OCI-LY7 (cell line): ENCODE results near the gene NEDD8.

Source experiments
- CTCF ChIP-seq: fragments of 200-600 bp; sonication (generic); conservative IDR thresholded peaks from 2 replicates; pipeline ENCODE4 v1.5.1; 2014; ENCODE audit warnings: mild to moderate bottlenecking, antibody characterized with exemption, low read length, moderate library complexity, mixed read lengths
- EZH2phosphoT487 ChIP-seq: fragments of 200-600 bp; sonication (generic); IDR thresholded peaks from 2 replicates; pipeline ENCODE4 v1.6.1; 2018; ENCODE audit warnings: low read depth, borderline replicate concordance, mild to moderate bottlenecking, mixed run types, antibody characterized with exemption, low read length, moderate library complexity, mixed read lengths

GRCh38 chr14:24251880-24252288 is 19.7 kb upstream of the NEDD8 start:
- TF ChIP-seq CTCF (no peak), EZH2phosphoT487 (no peak)
